SH-SY5Y (cell line): ENCODE measurements around the gene BAIAP2L2.

ENCODE experiments used
- GATA2 ChIP-seq: IDR thresholded peaks from 2 replicates; pipeline ENCODE4 v1.6.1; 2011; ENCODE audit warnings: mild to moderate bottlenecking, low read depth, low read length
- GATA3 ChIP-seq: IDR thresholded peaks from 2 replicates; pipeline ENCODE4 v1.6.1; 2011; ENCODE audit warnings: low read depth, mild to moderate bottlenecking, low read length, moderate library complexity

DNA sequence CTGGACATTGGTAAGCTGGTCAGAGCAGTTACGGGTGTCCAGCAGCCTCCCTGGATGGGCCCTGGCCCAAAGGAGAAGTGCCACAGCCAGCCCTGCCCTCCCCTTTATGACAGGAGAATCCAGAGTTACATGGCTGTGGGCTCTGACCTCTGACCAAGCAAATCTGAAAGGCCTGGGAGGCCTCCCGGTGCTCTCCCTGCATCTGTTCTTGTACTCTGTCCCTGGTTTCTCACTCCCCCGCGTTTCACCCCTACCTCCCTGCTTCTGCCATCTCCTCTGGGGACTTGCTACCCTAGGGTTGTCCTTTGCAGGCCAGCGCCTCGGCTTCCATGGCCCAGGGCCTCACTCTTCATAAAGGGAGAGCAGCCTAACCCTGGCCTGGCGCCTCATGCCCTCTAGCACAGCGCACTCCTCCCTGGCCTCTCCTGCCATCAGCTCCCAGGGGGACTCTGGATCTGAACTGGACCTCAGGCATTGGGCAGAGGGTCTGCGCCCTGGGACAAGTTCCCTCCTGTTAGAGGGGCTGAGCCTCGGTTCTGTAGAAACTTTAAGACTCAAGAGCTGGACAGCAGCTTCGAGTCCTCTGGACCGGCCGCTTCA, 42.6 kb downstream of the BAIAP2L2 start:
- TF ChIP-seq GATA2 (no peak), GATA3 (no peak)
